H1 (cell line): ENCODE results near the gene HOXB8. TPM values are rescaled to one million over a fixed set of nuclear protein-coding genes. Genes with fewer than 3 reads are reported as not detected.

Experiments
- BRCA1 ChIP-seq: IDR thresholded peaks from 2 replicates; pipeline ENCODE4 v1.6.1; 2012; ENCODE audit warnings: low read depth, low read length, improper control_type of control experiment
- CHD7 ChIP-seq: fragments of 300-600 bp; sonication (generic); IDR thresholded peaks from 2 replicates; pipeline ENCODE4 v1.7.1; 2012; ENCODE audit warnings: low read length, moderate library complexity, mild to moderate bottlenecking, inconsistent platforms; ENCODE audit not compliant: insufficient replicate concordance
- EZH2 ChIP-seq: fragments of 200-600 bp; sonication (generic); IDR thresholded peaks from 2 replicates; pipeline ENCODE4 v1.7.1; 2012; ENCODE audit warnings: low read depth, mild to moderate bottlenecking, moderate library complexity, low read length, inconsistent platforms; ENCODE audit not compliant: severe bottlenecking
- FOSL1 ChIP-seq: IDR thresholded peaks from 2 replicates; pipeline ENCODE4 v1.6.1; 2011; ENCODE audit warnings: mild to moderate bottlenecking, low read depth, low read length, moderate library complexity; ENCODE audit not compliant: insufficient read depth
- KDM1A ChIP-seq: fragments of 200-600, 300-600 bp; sonication (generic); IDR thresholded peaks from 2 replicates; pipeline ENCODE4 v1.7.1; 2016; ENCODE audit warnings: mild to moderate bottlenecking, low read length, borderline replicate concordance
- RXRA ChIP-seq: IDR thresholded peaks from 2 replicates; pipeline ENCODE4 v1.6.1; 2011; ENCODE audit warnings: low read depth, mild to moderate bottlenecking, low read length, moderate library complexity; ENCODE audit not compliant: insufficient read depth
- polyA plus RNA-seq, 7 experiments: library from polyadenylated mRNA; depleted of rRNA in 3 of 7; stranded (reverse) in 5 of 7; unstranded in 2 of 7; fragments of >200 nt in 5 of 7; fragments of 200-250 nt in 2 of 7; gene quantifications; 1 replicate in 5 of 7; 2 replicates in 1 of 7; 4 replicates in 1 of 7; pipeline versions ENCODE4 v1.2.1 to v1.2.3, GENCODE V29; 2011 to 2013; ENCODE audit warnings: missing spikeins in 2 of 7, mixed read lengths in 2 of 7
- total RNA-seq: library from RNA; stranded (reverse); fragmentation: NEBNext Ultra II Directional; extraction: Animal tissue kit (Norgen Biotek cat#: 25700); gene quantifications from 2 replicates; pipeline ENCODE4 v1.2.1, GENCODE V29; 2021

Gene HOXB8
- total and polyA plus RNA-seq, 2 of the 8 experiments (the other 6 are each of a cell fraction or from before 2014, with no cell fraction given) = not detected

GRCh38 chr17:48626245-48627117 is 11.4 kb upstream of the HOXB8 start, which contains the start of gene HOXB9 (continued):
- TF ChIP-seq CHD7 (no peak), KDM1A (no peak), RXRA (no peak), EZH2 (no peak), BRCA1 (no peak), FOSL1 (no peak)
